ENCODE measurements around the gene UBE3A. TPM values are rescaled to one million over a fixed set of nuclear protein-coding genes. Genes with fewer than 3 reads are reported as not detected.

The UBE3A gene
- total and polyA plus RNA-seq, 8 donors, result 8.9 to 48.9 (median 39.0) TPM

GRCh38 chr15:25446076-25446475, 7.3 kb upstream of the UBE3A start:
- no peak for ATAC-seq

GRCh38 chr15:25445412-25445811, 6.6 kb upstream of the UBE3A start:
- Histone ChIP-seq H3K36me3 (no peaks in the 10 kb centered on the region), H3K27me3 (no peaks in the 10 kb centered on the region), H3K4me1 (no peaks in the 10 kb centered on the region), H3K27ac (no peak overlapping the region), H3K9me3 (no peaks in the 10 kb centered on the region), H3K4me3 (no peak overlapping the region)
- DNase-seq, result no peak
- WGBS, 2 donors, result 71 to 83% methylated on average over 4 of the region's 4 CpGs
- TF ChIP-seq, protein P1, sequence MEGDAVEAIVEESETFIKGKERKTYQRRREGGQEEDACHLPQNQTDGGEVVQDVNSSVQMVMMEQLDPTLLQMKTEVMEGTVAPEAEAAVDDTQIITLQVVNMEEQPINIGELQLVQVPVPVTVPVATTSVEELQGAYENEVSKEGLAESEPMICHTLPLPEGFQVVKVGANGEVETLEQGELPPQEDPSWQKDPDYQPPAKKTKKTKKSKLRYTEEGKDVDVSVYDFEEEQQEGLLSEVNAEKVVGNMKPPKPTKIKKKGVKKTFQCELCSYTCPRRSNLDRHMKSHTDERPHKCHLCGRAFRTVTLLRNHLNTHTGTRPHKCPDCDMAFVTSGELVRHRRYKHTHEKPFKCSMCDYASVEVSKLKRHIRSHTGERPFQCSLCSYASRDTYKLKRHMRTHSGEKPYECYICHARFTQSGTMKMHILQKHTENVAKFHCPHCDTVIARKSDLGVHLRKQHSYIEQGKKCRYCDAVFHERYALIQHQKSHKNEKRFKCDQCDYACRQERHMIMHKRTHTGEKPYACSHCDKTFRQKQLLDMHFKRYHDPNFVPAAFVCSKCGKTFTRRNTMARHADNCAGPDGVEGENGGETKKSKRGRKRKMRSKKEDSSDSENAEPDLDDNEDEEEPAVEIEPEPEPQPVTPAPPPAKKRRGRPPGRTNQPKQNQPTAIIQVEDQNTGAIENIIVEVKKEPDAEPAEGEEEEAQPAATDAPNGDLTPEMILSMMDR (IDR thresholded peaks at IDR 0.05), result no peak
- ATAC-seq, result no peak
- intact Hi-C loops (cut with DNase I), result no loop called here
- no peak for FAIRE-seq

More at GRCh38 chr15:25446076-25446475, 7.3 kb upstream of the UBE3A start:
- 84 to 86% methylated on average over 3 of the region's 3 CpGs for WGBS, 2 donors
- H3K4me3 ChIP-seq, result no peak overlapping the region
- TF ChIP-seq, protein P1 (IDR thresholded peaks at IDR 0.05), result no peak
- intact Hi-C loops (cut with DNase I), result no loop called here
- DNase-seq, result no peak
- no peak for FAIRE-seq
- H3K27ac ChIP-seq, result no peak overlapping the region
- no peaks in the 10 kb centered on the region for H3K36me3 ChIP-seq
- H3K4me1 ChIP-seq, result no peaks in the 10 kb centered on the region
- H3K9me3 ChIP-seq, result no peaks in the 10 kb centered on the region
- no peaks in the 10 kb centered on the region for H3K27me3 ChIP-seq

GRCh38 chr15:25441111-25441510, 2.3 kb upstream of the UBE3A start:
- Histone ChIP-seq H3K4me1 (peaks cover 0 to 15% (median 10%) of the 10 kb centered on the region in 3 donors), H3K27ac (no peak overlapping the region), H3K4me3 (no peak overlapping the region), H3K27me3 (no peaks in the 10 kb centered on the region), H3K36me3 (no peaks in the 10 kb centered on the region), H3K9me3 (no peaks in the 10 kb centered on the region)
- FAIRE-seq, result no peak
- TF ChIP-seq, protein P1 (IDR thresholded peaks at IDR 0.05), result no peak
- DNase-seq, result no peak
- no peak for ATAC-seq
- intact Hi-C loops (cut with DNase I), result no loop called here

GRCh38 chr15:25439369-25439836, 579 bp upstream of the UBE3A start:
- no peaks in the 10 kb centered on the region for H3K36me3 ChIP-seq
- H3K9me3 ChIP-seq, result no peaks in the 10 kb centered on the region
- WGBS, 2 donors, result 2% methylated on average over 14 of the region's 14 CpGs
- FAIRE-seq (no peak), ATAC-seq (peak; percentile 23 to 46 (median 37)), DNase-seq (peak in 3 of 6 donors; percentile 48 to 62 (median 54))
- H3K27ac ChIP-seq, result peak overlapping the region; percentile 84 to 97 (median 95)
- intact Hi-C loops (cut with DNase I), result no loop called here
- TF ChIP-seq, protein P1 (IDR thresholded peaks at IDR 0.05), result no peak
- no peaks in the 10 kb centered on the region for H3K27me3 ChIP-seq
- peaks cover 0 to 17% (median 11%) of the 10 kb centered on the region in 3 donors for H3K4me1 ChIP-seq
- H3K4me3 ChIP-seq, result peak overlapping the region; percentile 96 to 100 (median 98)

GRCh38 chr15:25437777-25438600, 835 bp downstream of the UBE3A start:
- intact Hi-C loops (cut with DNase I), result no loop called here
- H3K9me3 ChIP-seq, result no peaks in the 10 kb centered on the region
- DNase-seq (peak; percentile 49 to 84 (median 60)), ATAC-seq (peak; percentile 57 to 81 (median 70)), FAIRE-seq (no peak)
- TF ChIP-seq, protein P1 (IDR thresholded peaks at IDR 0.05), result no peak
- H3K4me3 ChIP-seq, result peak overlapping the region; percentile 96 to 100 (median 98)
- WGBS, 2 donors, result 0% methylated on average over 41 to 67 of the region's 67 CpGs
- H3K36me3 ChIP-seq, result no peaks in the 10 kb centered on the region
- H3K4me1 ChIP-seq, result peaks cover 0 to 20% (median 11%) of the 10 kb centered on the region in 3 donors
- no peaks in the 10 kb centered on the region for H3K27me3 ChIP-seq
- peak overlapping the region; percentile 90 to 97 (median 95) for H3K27ac ChIP-seq
